ENCODE results near the gene UTP14C.

DNA sequence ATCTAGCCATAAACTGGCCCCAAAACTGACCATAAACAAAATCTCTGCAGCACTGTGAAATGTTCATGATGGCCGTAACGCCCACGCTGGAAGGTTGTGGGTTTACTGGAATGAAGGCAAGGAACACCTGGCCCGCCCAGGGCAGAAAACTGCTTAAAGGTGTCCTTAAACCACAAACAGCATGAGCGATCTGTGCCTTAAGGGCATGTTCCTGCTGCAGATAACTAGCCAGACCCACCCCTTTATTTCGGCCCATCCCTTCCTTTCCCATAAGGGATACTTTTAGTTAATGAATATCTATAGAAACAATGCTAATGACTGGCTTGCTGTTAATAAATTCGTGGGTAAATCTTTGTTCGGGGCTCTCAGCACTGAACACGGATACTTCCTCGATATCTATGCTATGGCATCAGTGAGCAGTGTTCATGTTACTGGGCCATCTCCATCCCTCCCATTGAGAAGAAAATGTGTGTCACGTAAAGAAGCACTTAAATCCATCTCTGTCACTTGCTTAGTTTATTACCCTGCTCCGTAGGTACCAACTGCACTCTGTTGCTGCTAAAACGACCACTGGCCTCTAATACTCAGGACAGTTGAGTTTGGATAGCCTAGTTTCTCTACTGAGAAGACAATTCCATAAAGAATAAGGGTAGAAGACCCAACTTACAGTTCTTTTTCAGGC is 18.5 kb upstream of the UTP14C start:
- TF ChIP-seq, protein P1, sequence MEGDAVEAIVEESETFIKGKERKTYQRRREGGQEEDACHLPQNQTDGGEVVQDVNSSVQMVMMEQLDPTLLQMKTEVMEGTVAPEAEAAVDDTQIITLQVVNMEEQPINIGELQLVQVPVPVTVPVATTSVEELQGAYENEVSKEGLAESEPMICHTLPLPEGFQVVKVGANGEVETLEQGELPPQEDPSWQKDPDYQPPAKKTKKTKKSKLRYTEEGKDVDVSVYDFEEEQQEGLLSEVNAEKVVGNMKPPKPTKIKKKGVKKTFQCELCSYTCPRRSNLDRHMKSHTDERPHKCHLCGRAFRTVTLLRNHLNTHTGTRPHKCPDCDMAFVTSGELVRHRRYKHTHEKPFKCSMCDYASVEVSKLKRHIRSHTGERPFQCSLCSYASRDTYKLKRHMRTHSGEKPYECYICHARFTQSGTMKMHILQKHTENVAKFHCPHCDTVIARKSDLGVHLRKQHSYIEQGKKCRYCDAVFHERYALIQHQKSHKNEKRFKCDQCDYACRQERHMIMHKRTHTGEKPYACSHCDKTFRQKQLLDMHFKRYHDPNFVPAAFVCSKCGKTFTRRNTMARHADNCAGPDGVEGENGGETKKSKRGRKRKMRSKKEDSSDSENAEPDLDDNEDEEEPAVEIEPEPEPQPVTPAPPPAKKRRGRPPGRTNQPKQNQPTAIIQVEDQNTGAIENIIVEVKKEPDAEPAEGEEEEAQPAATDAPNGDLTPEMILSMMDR (IDR thresholded peaks at IDR 0.05): no peak
- TF ChIP-seq POLR2A (IDR thresholded peaks at IDR 0.05): no peak
- TF ChIP-seq POLR2AphosphoS5 (IDR thresholded peaks at IDR 0.05): no peak
